ENCODE measurements around the gene MYBL2.

Gene MYBL2

DNA sequence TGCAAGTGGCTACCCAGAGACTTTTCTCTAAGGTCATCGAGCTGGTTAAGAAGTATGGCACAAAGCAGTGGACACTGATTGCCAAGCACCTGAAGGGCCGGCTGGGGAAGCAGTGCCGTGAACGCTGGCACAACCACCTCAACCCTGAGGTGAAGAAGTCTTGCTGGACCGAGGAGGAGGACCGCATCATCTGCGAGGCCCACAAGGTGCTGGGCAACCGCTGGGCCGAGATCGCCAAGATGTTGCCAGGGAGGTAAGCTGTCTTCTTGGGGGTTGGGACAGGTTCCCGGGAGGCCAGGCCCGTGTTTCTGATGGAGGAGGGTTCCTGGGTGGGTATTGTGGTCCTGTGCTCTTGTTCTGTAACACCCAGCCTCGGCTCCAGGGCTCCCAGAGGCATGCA is 19.9 kb downstream of the MYBL2 start:
- no peak for DNase-seq

- no peak for DNase-seq
These were observed 22.3 kb downstream of the MYBL2 start for GRCh38 chr20:43689165-43689564.

DNA sequence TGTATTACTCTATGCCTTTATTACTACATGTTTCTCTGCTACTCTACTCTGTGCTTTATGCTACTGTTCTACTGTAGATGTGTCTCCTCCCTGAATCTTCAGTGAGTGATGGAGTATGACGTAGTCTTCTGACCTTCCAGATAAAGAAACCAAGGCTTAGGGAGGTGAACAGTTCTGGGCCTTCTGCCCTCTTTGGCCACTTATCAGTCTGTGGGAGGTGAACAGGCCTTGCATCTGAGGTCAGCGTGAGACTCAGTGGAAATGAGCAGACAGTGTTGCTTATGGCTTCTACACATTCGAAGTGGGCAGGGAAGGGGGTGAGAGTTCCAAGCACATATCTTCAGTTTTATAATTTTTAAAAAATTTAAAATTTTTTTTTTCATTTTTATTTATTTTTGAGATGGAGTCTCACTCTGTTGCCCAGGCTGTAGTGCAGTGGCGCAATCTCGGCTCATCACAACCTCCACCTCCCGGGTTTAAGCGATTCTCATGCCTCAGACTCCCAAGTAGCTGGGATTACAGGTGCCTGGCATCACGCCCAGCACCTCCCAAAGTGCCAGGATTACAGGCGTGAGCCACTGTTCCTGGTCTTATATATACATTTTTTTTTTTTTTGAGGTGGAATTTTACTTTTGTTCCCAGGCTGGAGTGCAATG is 24.2 kb downstream of the MYBL2 start:
- no peak for DNase-seq

DNA sequence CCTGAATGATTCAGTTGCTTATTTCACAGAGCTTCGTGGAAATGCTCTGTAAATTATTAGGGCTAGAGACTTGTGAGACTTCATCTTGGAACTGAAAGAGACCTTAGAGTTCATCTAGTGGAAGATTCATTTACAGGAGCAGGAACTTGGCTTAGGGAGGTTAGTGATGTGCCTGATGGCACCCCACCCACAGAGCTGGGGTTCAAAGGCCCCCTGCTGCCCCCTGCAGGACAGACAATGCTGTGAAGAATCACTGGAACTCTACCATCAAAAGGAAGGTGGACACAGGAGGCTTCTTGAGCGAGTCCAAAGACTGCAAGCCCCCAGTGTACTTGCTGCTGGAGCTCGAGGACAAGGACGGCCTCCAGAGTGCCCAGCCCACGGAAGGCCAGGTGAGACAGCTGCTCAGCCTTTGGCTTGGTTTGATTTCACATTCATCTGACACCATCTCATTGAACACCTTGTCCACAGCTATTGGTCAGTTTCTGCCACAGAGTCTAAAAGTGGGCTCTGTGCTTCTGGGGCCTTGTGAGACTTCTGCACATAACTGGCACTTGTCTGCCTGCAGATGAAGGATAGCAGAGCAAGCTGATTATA is 25.1 kb downstream of the MYBL2 start:
- DNase-seq = peak; percentile 62

- DNase-seq = no peak
These were observed 27.8 kb downstream of the MYBL2 start for GRCh38 chr20:43694763-43695162.

GRCh38 chr20:43695571-43695970 is 28.7 kb downstream of the MYBL2 start:
- no peak for DNase-seq

DNA sequence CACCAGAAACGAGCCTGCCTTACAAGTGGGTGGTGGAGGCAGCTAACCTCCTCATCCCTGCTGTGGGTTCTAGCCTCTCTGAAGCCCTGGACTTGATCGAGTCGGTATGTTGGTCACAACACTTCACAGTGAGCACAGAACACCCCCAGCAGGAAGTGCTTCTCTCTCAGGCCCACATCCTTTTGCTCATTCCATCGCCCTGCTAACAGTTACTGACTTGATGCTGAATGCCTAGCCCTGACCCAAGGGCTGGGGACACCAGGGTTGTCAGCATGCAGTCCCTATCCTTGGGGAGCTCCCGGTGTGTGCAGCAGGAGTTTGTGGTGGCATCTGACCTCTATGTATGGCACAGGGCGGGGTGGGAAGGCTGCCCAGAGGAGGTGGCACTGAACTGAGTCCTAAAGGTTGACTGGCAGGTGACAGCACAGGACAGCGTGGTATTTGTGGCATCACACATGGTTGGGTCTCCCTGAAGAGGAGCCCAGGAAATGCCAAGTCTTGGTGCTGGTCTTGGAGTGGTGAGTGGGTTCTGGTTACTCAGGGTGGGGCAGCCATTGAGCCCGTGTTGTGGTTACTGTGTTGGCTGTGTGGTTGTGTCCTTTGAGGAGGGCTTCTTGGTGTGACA is 33.1 kb downstream of the MYBL2 start:
- no peak for DNase-seq

- DNase-seq = no peak
These were observed 33.7 kb downstream of the MYBL2 start for GRCh38 chr20:43700627-43701026.

DNA sequence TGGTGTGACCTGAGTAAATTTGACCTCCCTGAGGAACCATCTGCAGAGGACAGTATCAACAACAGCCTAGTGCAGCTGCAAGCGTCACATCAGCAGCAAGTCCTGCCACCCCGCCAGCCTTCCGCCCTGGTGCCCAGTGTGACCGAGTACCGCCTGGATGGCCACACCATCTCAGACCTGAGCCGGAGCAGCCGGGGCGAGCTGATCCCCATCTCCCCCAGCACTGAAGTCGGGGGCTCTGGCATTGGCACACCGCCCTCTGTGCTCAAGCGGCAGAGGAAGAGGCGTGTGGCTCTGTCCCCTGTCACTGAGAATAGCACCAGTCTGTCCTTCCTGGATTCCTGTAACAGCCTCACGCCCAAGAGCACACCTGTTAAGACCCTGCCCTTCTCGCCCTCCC is 35.6 kb downstream of the MYBL2 start:
- DNase-seq = no peak

GRCh38 chr20:43710370-43711044 is 43.6 kb downstream of the MYBL2 start:
- DNase-seq = no peak

- DNase-seq = no peak
These were observed 44.3 kb downstream of the MYBL2 start for GRCh38 chr20:43711098-43711654.

DNA sequence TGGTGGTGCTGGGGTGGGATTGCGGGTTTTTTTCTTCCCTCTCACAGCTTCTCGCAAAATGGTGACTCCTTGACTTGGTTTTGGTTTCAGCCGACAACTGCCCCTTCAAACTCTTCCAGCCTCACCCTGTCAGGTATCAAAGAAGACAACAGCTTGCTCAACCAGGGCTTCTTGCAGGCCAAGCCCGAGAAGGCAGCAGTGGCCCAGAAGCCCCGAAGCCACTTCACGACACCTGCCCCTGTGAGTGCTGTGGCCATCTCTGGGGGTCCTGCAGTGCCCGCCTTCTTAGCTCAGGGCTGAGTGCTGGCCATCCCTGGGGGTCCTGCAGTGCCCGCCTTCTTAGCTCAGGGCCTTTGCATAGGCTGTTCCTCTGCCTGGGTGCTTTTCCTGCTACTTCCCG is 48.1 kb downstream of the MYBL2 start:
- DNase-seq = no peak

DNA sequence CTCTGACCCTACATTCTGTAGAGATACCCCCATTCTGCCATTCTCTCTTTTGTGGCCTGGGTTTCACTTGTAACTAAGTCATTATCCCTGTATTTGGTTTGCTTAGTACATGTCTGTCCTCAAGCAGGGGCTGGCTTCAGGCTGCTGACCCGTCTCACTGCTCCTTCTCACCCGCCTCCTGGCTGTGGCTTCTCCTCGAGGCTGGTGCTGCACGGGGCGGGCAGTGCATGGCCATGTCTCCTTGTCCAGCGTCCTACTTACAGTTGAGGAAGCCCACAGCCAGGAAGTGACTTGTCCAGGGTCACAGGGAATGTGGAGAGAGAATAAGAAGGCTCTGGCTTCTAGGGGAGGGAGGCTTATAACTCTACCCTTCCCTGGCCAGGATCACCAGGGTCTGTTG is 48.6 kb downstream of the MYBL2 start:
- no peak for DNase-seq

GRCh38 chr20:43716123-43716522 is 49.2 kb downstream of the MYBL2 start:
- DNase-seq = no peak

DNA sequence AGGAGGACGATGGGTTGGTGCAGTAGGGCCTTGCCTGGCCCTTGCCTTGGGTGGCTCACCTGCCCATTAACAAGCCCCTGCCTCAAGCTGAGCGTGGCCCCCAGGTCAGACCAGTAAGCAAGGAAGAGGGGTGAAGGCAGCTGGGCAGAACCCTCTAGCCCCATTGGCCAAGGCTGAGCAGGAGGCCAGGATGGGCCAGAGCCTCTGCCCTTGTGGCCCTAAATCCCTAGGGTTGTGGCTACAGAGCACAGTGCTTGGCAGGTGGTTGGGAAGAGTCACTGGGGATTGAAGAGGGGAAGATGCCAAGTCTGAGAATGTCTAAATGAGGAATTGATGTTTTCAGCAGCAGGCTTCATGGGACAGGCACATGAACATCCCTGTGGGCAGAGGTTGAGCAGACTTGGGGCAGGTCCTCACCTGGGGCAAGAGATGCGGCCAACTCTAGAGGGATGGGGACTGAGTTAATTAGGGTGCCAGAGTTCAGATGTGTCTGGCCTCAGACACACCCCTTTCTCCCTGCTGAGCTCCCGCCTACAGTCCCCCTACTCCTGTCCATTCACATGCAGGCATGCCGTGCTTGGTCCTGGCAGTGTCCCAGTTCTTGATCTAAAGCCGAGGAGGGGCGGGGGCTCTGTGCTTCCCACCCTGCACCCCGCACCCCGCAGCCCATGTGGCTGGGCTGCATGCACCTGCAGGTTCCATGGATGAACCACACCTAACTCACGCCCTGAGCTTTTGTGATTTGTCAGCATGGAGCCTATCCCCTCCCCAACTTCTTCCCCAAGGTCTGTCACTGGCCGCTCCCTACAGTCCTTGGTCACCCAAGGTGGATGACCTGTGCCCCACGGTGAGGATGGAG is 50.1 kb downstream of the MYBL2 start:
- DNase-seq = no peak

DNA sequence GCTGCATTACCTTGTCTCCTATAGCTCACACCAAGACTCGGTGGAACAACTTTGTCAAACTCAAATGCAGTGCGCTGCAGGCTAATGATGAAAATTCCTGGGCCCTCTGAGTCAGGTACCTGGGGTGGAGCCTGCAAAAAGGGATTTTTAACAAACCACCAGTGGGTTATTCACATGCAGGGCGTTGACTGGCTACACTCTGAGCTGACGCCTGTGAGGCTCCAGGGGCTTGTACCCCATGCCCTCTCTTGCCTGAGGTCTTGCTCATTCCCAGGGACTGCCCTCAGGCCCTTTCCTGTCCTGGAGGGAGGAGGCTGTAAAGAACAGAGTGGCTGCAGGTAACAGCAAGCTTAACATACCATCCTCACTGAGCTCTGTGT is 50.7 kb downstream of the MYBL2 start:
- DNase-seq = no peak

DNA sequence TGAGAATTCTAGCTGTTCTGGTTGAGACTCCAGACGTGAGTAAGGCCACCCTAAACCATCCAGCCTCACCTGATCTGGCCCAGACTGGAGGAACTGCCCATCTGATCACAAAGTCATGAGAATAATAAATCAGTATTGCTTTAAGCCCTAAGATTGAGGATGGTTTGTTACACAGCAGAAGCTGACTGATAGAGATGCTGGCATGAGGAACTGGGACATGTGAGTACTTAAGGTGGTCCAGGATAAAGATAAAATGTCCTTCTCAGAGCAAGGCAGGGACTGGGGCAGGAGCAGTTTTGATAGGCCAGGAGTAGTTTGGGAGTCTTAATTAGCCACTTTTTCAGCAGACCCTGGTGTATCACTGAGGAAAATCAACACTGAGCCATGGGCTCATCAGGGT is 53.1 kb downstream of the MYBL2 start:
- DNase-seq = no peak

GRCh38 chr20:43721097-43721428 is 54.1 kb downstream of the MYBL2 start:
- DNase-seq = no peak

GRCh38 chr20:43721429-43722152 is 54.7 kb downstream of the MYBL2 start:
- DNase-seq = no peak

DNA sequence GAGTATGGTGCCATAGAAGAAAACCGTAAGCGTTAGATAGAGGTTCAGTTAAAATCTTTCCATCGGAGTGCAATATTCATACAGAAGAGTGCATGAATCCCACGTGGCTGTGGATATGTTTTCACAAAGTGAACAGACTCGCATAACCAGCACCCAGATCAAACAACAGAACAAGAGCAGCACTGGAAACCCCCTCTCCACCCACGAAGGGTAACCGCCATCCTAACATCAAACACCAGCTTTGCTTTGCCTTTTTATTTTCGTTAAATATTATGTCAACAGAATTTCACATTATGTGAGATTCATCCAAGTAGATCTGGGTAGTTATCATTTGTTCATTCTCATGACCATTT is 55.2 kb downstream of the MYBL2 start:
- peak; percentile 71 for DNase-seq

DNA sequence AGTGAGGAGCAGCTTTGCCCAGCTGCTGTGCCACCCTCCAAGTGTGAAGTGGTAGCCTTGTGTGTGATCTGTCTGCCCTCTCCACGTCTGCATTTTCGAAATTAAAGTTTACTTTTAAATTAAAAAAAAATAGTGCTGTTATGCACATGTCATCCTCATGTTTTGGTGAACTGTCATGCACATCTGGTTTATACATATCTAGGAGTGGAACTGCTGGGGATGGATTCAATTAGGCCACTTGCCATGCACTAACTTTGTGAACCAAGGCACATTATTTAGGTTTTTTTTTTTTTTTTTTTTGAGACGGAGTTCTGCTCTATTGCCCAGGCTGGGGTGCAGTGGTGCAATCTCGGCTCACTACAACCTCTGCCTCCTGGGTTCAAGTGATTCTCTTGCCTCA is 56.3 kb downstream of the MYBL2 start:
- DNase-seq = no peak

- no peak for DNase-seq
These were observed 56.8 kb downstream of the MYBL2 start for GRCh38 chr20:43723735-43724134.

Measured in activated naive CD4-positive, alpha-beta T cell treated with anti-CD3 and anti-CD28 coated beads, Interleukin-2, amount 50 U/mL, for 16 hours (primary cell).